Fibroblast of lung (primary cell): ENCODE data around the gene KCNT2.

Experiments
- CTCF ChIP-seq, 2 donors: IDR thresholded peaks in 1 of 2; conservative IDR thresholded peaks in 1 of 2; 1 replicate in 1 of 2; 2 replicates in 1 of 2; pipeline ENCODE4 v1.5.1; 2011 to 2012; ENCODE audit warnings: low read length in 2 of 2, control low read depth in 1 of 2, inconsistent platforms in 1 of 2, low read depth in 1 of 2, mild to moderate bottlenecking in 1 of 2
- EZH2 ChIP-seq: IDR thresholded peaks from 2 replicates; pipeline ENCODE4 v1.5.1; 2012; ENCODE audit warnings: low read length, control low read depth, mild to moderate bottlenecking; ENCODE audit errors: missing control alignments

- TF ChIP-seq CTCF (conservative IDR thresholded peaks at IDR 0.05 in 1 of 2, IDR thresholded peaks at IDR 0.05 in 1 of 2; ENCODE audit: low read depth in 1 of 2, low read length in 2 of 2), result no peak
- TF ChIP-seq EZH2, result no peak
Observed at GRCh38 chr1:196527919-196528318, 80.3 kb downstream of the KCNT2 start.
